Type B pancreatic cell (in vitro differentiated cells): ENCODE data around the gene MPPED1. TPM values are rescaled to one million over a fixed set of nuclear protein-coding genes. Genes with fewer than 3 reads are reported as not detected.

Source experiments
- DNase-seq: peaks from one replicate; pipeline ENCODE4 v3.0.0; 2021; ENCODE audit warnings: mixed read lengths; ENCODE audit not compliant: unreplicated experiment; ENCODE audit errors: extremely low spot score
- H3K27ac Mint-ChIP-seq: 2 replicates; pipeline ENCODE4 v1.8.0; 2021; ENCODE audit warnings: mild to moderate bottlenecking, mixed read lengths
- H3K27me3 Mint-ChIP-seq: 2 replicates; pipeline ENCODE4 v1.8.0; 2021; ENCODE audit warnings: mixed read lengths
- H3K36me3 Mint-ChIP-seq: 2 replicates; pipeline ENCODE4 v1.8.0; 2021; ENCODE audit warnings: mixed read lengths
- H3K4me1 Mint-ChIP-seq: one replicate; pipeline ENCODE4 v1.8.0; 2021; ENCODE audit warnings: mixed read lengths; ENCODE audit not compliant: unreplicated experiment
- H3K4me3 Mint-ChIP-seq: 2 replicates; pipeline ENCODE4 v1.8.0; 2021; ENCODE audit warnings: mild to moderate bottlenecking, mixed read lengths
- H3K9me3 Mint-ChIP-seq: 2 replicates; pipeline ENCODE4 v1.8.0; 2021; ENCODE audit warnings: mixed read lengths
- total RNA-seq: library from RNA; stranded (reverse); gene quantifications from 2 replicates; pipeline ENCODE4 v1.2.1, GENCODE V29; 2021; ENCODE audit warnings: low replicate concordance
- TF ChIP-seq, protein P1 (sequence below): fragments of 200-600 bp; sonication (generic); conservative IDR thresholded peaks from 2 replicates; pipeline ENCODE4 v1.5.0; 2021; ENCODE audit warnings: antibody characterized with exemption, mild to moderate bottlenecking

The MPPED1 gene
- total RNA-seq, 1 donor from 2014 or later: 1.2 TPM

GRCh38 chr22:43530349-43531201 is 118.8 kb downstream of the MPPED1 start:
- TF ChIP-seq, protein P1, sequence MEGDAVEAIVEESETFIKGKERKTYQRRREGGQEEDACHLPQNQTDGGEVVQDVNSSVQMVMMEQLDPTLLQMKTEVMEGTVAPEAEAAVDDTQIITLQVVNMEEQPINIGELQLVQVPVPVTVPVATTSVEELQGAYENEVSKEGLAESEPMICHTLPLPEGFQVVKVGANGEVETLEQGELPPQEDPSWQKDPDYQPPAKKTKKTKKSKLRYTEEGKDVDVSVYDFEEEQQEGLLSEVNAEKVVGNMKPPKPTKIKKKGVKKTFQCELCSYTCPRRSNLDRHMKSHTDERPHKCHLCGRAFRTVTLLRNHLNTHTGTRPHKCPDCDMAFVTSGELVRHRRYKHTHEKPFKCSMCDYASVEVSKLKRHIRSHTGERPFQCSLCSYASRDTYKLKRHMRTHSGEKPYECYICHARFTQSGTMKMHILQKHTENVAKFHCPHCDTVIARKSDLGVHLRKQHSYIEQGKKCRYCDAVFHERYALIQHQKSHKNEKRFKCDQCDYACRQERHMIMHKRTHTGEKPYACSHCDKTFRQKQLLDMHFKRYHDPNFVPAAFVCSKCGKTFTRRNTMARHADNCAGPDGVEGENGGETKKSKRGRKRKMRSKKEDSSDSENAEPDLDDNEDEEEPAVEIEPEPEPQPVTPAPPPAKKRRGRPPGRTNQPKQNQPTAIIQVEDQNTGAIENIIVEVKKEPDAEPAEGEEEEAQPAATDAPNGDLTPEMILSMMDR: no peak
- Mint-ChIP-seq H3K27me3 (no peaks in the 10 kb centered on the region), H3K9me3 (no peaks in the 10 kb centered on the region), H3K4me3 (no peak overlapping the region), H3K27ac (no peak overlapping the region), H3K36me3 (no peaks in the 10 kb centered on the region), H3K4me1 (no peaks in the 10 kb centered on the region)
- no peak for DNase-seq

DNA sequence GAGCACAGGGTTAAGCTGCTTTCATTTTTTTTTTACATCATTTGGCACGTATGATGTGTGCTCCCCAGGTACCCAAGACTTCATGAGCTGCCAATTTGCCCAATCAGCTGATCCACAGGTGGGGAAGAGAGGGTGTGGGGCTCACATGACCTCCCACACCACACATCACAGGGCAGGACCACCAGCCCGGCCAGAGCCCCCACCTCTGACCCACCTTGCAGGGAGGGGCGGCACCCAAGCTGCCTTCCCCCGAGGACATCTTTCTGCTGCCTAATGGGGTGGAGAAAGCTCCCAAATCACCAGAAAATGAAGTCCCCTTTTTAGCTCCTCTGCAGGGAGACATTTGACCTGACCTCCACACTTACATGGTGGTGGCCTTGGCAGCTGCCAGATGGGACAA is 119.8 kb downstream of the MPPED1 start:
- H3K27ac Mint-ChIP-seq: no peak overlapping the region
- H3K4me3 Mint-ChIP-seq: no peak overlapping the region
- DNase-seq: no peak
- H3K9me3 Mint-ChIP-seq: no peaks in the 10 kb centered on the region
- no peaks in the 10 kb centered on the region for H3K27me3 Mint-ChIP-seq
- TF ChIP-seq, protein P1: no peak
- no peaks in the 10 kb centered on the region for H3K4me1 Mint-ChIP-seq
- H3K36me3 Mint-ChIP-seq: no peaks in the 10 kb centered on the region

GRCh38 chr22:43532301-43533155 is 120.7 kb downstream of the MPPED1 start:
- no peak overlapping the region for H3K27ac Mint-ChIP-seq
- no peaks in the 10 kb centered on the region for H3K4me1 Mint-ChIP-seq
- no peaks in the 10 kb centered on the region for H3K9me3 Mint-ChIP-seq
- H3K4me3 Mint-ChIP-seq: no peak overlapping the region
- no peaks in the 10 kb centered on the region for H3K36me3 Mint-ChIP-seq
- H3K27me3 Mint-ChIP-seq: no peaks in the 10 kb centered on the region
- TF ChIP-seq, protein P1: no peak
- no peak for DNase-seq

- TF ChIP-seq, protein P1: no peak
- H3K9me3 Mint-ChIP-seq: no peaks in the 10 kb centered on the region
- H3K36me3 Mint-ChIP-seq: no peaks in the 10 kb centered on the region
- H3K4me3 Mint-ChIP-seq: no peak overlapping the region
- H3K27ac Mint-ChIP-seq: no peak overlapping the region
- H3K27me3 Mint-ChIP-seq: peaks cover 2% of the 10 kb centered on the region
- no peaks in the 10 kb centered on the region for H3K4me1 Mint-ChIP-seq
- no peak for DNase-seq
These were observed 121.3 kb downstream of the MPPED1 start for GRCh38 chr22:43533156-43533530.

GRCh38 chr22:43533656-43534428 is 122.0 kb downstream of the MPPED1 start:
- no peak for DNase-seq
- no peaks in the 10 kb centered on the region for H3K4me1 Mint-ChIP-seq
- peaks cover 3% of the 10 kb centered on the region for H3K27me3 Mint-ChIP-seq
- no peaks in the 10 kb centered on the region for H3K9me3 Mint-ChIP-seq
- TF ChIP-seq, protein P1: no peak
- H3K4me3 Mint-ChIP-seq: no peak overlapping the region
- no peaks in the 10 kb centered on the region for H3K36me3 Mint-ChIP-seq
- H3K27ac Mint-ChIP-seq: no peak overlapping the region
